A549 (cell line): ENCODE measurements around the gene MSX2.

Experiments used
- EHMT2 ChIP-seq: fragments of 200-600 bp; sonication (generic); IDR thresholded peaks from 2 replicates; pipeline ENCODE4 v1.6.1; 2016; ENCODE audit warnings: antibody characterized with exemption, low read depth, mild to moderate bottlenecking, moderate library complexity
- EP300 ChIP-seq, 2 experiments: fragments of >200 bp; sonication (Bioruptor Twin); formaldehyde crosslinking; IDR thresholded peaks; 2 replicates in 1 of 2; 3 replicates in 1 of 2; pipeline ENCODE4 v1.6.1; 2016 to 2017
- HOXB13 ChIP-seq: fragments of 250-450 bp; sonication (Bioruptor Pico); IDR thresholded peaks from 2 replicates; pipeline ENCODE4 v1.5.0; 2020; ENCODE audit warnings: low read depth, mild to moderate bottlenecking, moderate library complexity
- JUN ChIP-seq, 2 experiments: fragments of >200 bp; sonication (Bioruptor Twin); formaldehyde crosslinking; IDR thresholded peaks; 2 replicates in 1 of 2; 3 replicates in 1 of 2; pipeline ENCODE4 v1.6.1; 2016 to 2017
- NFE2L2 ChIP-seq: fragments of 150-350 bp; conservative IDR thresholded peaks from 2 replicates; pipeline ENCODE4 v1.6.1; 2014; ENCODE audit warnings: low read length
- POLR2A ChIP-seq: IDR thresholded peaks from 2 replicates; pipeline ENCODE4 v1.6.1; 2012; ENCODE audit warnings: mild to moderate bottlenecking, low read length
- RAD21 ChIP-seq, 2 experiments: fragments of >200 bp in 1 of 2; sonication (Bioruptor Twin) in 1 of 2; formaldehyde crosslinking in 1 of 2; IDR thresholded peaks in 1 of 2; conservative IDR thresholded peaks in 1 of 2; 2 replicates in 1 of 2; 3 replicates in 1 of 2; pipeline ENCODE4 v1.6.1; 2012 to 2018; ENCODE audit warnings: inconsistent platforms in 1 of 2
- SMC3 ChIP-seq: fragments of >200 bp; sonication (Bioruptor Twin); formaldehyde crosslinking; IDR thresholded peaks from 3 replicates; pipeline ENCODE4 v1.6.1; 2018; ENCODE audit warnings: inconsistent platforms
- SREBF2 ChIP-seq: fragments of 450-650 bp; IDR thresholded peaks from 2 replicates; pipeline ENCODE4 v1.6.1; 2014; ENCODE audit warnings: mild to moderate bottlenecking, moderate library complexity
- ZFP36 ChIP-seq: fragments of 450-650 bp; IDR thresholded peaks from 2 replicates; pipeline ENCODE4 v1.6.1; 2014; ENCODE audit warnings: borderline replicate concordance; ENCODE audit not compliant: partially characterized antibody
- TF ChIP-seq, protein P1 (sequence below): fragments of 200-600 bp; sonication (generic); IDR thresholded peaks from 2 replicates; pipeline ENCODE4 v1.6.1; 2016; ENCODE audit warnings: antibody characterized with exemption, mild to moderate bottlenecking, moderate library complexity
- TF ChIP-seq, protein P2 (sequence below): fragments of >200 bp; sonication (Bioruptor Twin); formaldehyde crosslinking; IDR thresholded peaks from 3 replicates; pipeline ENCODE4 v1.5.1; 2016
- TF ChIP-seq, protein P3 (sequence below): fragments of 450-650 bp; IDR thresholded peaks from 2 replicates; pipeline ENCODE4 v1.6.1; 2014; ENCODE audit warnings: antibody characterized with exemption
- TF ChIP-seq, protein P4 (sequence below): fragments of 150-350 bp; IDR thresholded peaks from 2 replicates; pipeline ENCODE4 v1.6.1; 2014; ENCODE audit warnings: low read depth, mild to moderate bottlenecking, low read length

DNA sequence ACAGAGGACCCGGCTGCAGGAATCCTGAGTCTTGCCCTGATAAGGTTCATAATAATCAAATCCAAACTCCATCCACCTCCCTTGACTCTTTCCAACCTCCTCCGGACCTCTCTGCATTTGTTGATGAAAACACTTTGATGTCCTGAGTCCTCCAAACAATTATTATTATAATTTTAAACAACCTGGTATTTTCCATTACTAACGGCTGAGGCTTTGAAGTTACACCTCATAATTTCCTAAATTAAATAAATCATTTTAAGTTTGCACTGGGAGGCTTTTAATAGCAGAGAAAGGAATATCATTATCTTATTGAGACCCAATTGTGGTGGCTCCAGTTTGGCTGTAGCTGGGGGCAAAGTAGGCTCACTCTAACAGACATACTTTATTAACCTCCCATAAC is 9.5 kb downstream of the MSX2 start:
- no peak for TF ChIP-seq POLR2A
- TF ChIP-seq, protein P1, sequence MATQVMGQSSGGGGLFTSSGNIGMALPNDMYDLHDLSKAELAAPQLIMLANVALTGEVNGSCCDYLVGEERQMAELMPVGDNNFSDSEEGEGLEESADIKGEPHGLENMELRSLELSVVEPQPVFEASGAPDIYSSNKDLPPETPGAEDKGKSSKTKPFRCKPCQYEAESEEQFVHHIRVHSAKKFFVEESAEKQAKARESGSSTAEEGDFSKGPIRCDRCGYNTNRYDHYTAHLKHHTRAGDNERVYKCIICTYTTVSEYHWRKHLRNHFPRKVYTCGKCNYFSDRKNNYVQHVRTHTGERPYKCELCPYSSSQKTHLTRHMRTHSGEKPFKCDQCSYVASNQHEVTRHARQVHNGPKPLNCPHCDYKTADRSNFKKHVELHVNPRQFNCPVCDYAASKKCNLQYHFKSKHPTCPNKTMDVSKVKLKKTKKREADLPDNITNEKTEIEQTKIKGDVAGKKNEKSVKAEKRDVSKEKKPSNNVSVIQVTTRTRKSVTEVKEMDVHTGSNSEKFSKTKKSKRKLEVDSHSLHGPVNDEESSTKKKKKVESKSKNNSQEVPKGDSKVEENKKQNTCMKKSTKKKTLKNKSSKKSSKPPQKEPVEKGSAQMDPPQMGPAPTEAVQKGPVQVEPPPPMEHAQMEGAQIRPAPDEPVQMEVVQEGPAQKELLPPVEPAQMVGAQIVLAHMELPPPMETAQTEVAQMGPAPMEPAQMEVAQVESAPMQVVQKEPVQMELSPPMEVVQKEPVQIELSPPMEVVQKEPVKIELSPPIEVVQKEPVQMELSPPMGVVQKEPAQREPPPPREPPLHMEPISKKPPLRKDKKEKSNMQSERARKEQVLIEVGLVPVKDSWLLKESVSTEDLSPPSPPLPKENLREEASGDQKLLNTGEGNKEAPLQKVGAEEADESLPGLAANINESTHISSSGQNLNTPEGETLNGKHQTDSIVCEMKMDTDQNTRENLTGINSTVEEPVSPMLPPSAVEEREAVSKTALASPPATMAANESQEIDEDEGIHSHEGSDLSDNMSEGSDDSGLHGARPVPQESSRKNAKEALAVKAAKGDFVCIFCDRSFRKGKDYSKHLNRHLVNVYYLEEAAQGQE: no peak
- TF ChIP-seq SMC3: no peak
- no peak for TF ChIP-seq EHMT2
- TF ChIP-seq, protein P2, sequence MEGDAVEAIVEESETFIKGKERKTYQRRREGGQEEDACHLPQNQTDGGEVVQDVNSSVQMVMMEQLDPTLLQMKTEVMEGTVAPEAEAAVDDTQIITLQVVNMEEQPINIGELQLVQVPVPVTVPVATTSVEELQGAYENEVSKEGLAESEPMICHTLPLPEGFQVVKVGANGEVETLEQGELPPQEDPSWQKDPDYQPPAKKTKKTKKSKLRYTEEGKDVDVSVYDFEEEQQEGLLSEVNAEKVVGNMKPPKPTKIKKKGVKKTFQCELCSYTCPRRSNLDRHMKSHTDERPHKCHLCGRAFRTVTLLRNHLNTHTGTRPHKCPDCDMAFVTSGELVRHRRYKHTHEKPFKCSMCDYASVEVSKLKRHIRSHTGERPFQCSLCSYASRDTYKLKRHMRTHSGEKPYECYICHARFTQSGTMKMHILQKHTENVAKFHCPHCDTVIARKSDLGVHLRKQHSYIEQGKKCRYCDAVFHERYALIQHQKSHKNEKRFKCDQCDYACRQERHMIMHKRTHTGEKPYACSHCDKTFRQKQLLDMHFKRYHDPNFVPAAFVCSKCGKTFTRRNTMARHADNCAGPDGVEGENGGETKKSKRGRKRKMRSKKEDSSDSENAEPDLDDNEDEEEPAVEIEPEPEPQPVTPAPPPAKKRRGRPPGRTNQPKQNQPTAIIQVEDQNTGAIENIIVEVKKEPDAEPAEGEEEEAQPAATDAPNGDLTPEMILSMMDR: no peak
- no peak for TF ChIP-seq SREBF2
- no peak for TF ChIP-seq RAD21 (conservative IDR thresholded peaks at IDR 0.05 in 1 of 2, IDR thresholded peaks at IDR 0.05 in 1 of 2)
- no peak for TF ChIP-seq EP300 (IDR thresholded peaks at IDR 0.05)
- TF ChIP-seq ZFP36: no peak
- no peak for TF ChIP-seq JUN (IDR thresholded peaks at IDR 0.05)
- TF ChIP-seq, protein P3, sequence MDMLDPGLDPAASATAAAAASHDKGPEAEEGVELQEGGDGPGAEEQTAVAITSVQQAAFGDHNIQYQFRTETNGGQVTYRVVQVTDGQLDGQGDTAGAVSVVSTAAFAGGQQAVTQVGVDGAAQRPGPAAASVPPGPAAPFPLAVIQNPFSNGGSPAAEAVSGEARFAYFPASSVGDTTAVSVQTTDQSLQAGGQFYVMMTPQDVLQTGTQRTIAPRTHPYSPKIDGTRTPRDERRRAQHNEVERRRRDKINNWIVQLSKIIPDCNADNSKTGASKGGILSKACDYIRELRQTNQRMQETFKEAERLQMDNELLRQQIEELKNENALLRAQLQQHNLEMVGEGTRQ: no peak
- TF ChIP-seq, protein P4, sequence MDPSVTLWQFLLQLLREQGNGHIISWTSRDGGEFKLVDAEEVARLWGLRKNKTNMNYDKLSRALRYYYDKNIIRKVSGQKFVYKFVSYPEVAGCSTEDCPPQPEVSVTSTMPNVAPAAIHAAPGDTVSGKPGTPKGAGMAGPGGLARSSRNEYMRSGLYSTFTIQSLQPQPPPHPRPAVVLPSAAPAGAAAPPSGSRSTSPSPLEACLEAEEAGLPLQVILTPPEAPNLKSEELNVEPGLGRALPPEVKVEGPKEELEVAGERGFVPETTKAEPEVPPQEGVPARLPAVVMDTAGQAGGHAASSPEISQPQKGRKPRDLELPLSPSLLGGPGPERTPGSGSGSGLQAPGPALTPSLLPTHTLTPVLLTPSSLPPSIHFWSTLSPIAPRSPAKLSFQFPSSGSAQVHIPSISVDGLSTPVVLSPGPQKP: no peak
- no peak for TF ChIP-seq HOXB13 (CRISPR knock-in tag)
- TF ChIP-seq NFE2L2: no peak
